ENCODE measurements around the gene PLEKHG3. TPM values are rescaled to one million over a fixed set of nuclear protein-coding genes. Genes with fewer than 3 reads are reported as not detected.
A peak's percentile ranks its signal among the peaks of the same experiment; 100 is the strongest.

PLEKHG3 gene
- total RNA-seq, 1 experiment from 2014 or later = 59.3 TPM

DNA sequence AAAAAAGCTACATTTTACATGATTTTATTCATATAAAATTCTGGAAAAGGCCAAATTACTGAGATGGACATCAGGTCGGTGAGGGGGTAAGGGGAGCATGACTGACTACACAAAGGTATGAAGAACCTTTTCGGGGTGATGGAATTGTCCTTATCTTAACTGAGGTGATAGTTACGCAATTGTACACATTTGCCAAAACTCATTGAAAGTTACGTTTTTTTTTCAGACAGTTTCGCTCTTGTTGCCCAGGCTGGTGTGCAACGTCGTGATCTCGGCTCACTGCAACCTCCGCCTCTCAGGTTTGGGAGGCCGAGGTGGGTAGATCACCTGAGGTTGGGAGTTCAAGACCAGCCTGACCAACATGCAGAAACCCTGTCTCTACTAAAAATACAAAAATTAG, 29.4 kb upstream of the PLEKHG3 start:
- Histone ChIP-seq H3F3A (ENCODE audit: insufficient read depth, low read depth) (peaks cover 33% of the 10 kb centered on the region; the same call in 1 of the 2 replicates), H3K79me2 (ENCODE audit: low read depth) (no peaks in the 10 kb centered on the region), H3K4me1 (replicated peaks; ENCODE audit: insufficient read depth) (peaks cover 34% of the 10 kb centered on the region), H2AFZ (no peak overlapping the region), H3K9me2 (ENCODE audit: insufficient read depth) (no peaks in the 10 kb centered on the region), H3K4me2 (peak overlapping the region; percentile 33), H4K20me1 (ENCODE audit: insufficient read depth) (no peaks in the 10 kb centered on the region), H3K27me3 (ENCODE audit: insufficient read depth, low read depth) (no peaks in the 10 kb centered on the region), H3K4me3 (no peak overlapping the region), H3K9me3 (ENCODE audit: insufficient read depth, low read depth) (no peaks in the 10 kb centered on the region), H3K36me3 (ENCODE audit: low read depth) (no peaks in the 10 kb centered on the region), H3K27ac (no peak overlapping the region)
- intact Hi-C loops (cut with micrococcal nuclease; ENCODE audit: unreplicated experiment) = loop anchor here (5.0 kb wide), 2 partner anchors 217 to 237 kb away; partner anchors contain the start of gene CHURC1
- DNase-seq = no peak
- CTCF ChIA-PET = interaction anchor here (0.6 to 0.8 kb wide), 3 partner anchors 59 to 188 kb away, joined by 3 to 10 read pairs (median 5); no protein-coding TSS in a partner anchor
- TF ChIP-seq EZH2 (IDR thresholded peaks at IDR 0.05; ENCODE audit: low read depth) = no peak
- BruUV-seq (replicated peaks) = no TSS peak
- POLR2A ChIA-PET (ENCODE audit: unreplicated experiment) = interaction anchor here (0.6 kb wide), 1 partner anchor 48 kb away, joined by 5 read pairs; no protein-coding TSS in a partner anchor

DNA sequence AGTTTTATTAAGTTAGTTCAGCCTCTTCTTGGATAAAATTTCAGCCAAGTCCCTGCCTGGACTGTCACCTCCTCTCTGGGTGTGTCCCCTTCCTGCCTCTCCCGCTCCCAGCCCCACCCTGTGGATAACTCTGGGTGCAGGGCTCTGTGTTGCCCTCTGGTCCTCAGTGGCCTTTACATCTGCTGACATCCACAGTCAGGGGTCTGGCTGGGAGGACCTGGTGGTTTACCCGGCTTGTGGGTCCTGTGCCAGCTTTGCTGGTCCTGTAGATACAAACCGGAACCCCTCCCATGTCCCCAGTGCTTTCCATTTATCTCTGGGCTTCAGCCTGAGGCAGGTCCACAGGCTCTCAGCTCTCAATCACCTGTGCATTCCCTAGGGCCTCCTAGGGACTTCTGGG, 28.9 kb upstream of the PLEKHG3 start:
- H2AFZ ChIP-seq = no peak overlapping the region
- no peaks in the 10 kb centered on the region for H3K9me2 ChIP-seq (ENCODE audit: insufficient read depth)
- no peaks in the 10 kb centered on the region for H3K9me3 ChIP-seq (ENCODE audit: insufficient read depth, low read depth)
- H3K4me2 ChIP-seq = peak overlapping the region; percentile 33
- H3K4me3 ChIP-seq = no peak overlapping the region
- intact Hi-C loops (cut with micrococcal nuclease; ENCODE audit: unreplicated experiment) = no loop called here
- H3F3A ChIP-seq (ENCODE audit: insufficient read depth, low read depth) = peaks cover 38% of the 10 kb centered on the region; the same call in 1 of the 2 replicates
- H3K27ac ChIP-seq = no peak overlapping the region
- no peak for TF ChIP-seq EZH2 (IDR thresholded peaks at IDR 0.05; ENCODE audit: low read depth)
- TF ChIP-seq, protein P1, sequence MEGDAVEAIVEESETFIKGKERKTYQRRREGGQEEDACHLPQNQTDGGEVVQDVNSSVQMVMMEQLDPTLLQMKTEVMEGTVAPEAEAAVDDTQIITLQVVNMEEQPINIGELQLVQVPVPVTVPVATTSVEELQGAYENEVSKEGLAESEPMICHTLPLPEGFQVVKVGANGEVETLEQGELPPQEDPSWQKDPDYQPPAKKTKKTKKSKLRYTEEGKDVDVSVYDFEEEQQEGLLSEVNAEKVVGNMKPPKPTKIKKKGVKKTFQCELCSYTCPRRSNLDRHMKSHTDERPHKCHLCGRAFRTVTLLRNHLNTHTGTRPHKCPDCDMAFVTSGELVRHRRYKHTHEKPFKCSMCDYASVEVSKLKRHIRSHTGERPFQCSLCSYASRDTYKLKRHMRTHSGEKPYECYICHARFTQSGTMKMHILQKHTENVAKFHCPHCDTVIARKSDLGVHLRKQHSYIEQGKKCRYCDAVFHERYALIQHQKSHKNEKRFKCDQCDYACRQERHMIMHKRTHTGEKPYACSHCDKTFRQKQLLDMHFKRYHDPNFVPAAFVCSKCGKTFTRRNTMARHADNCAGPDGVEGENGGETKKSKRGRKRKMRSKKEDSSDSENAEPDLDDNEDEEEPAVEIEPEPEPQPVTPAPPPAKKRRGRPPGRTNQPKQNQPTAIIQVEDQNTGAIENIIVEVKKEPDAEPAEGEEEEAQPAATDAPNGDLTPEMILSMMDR (conservative IDR thresholded peaks at IDR 0.05) = no peak
- no peaks in the 10 kb centered on the region for H3K36me3 ChIP-seq (ENCODE audit: low read depth)
- ChIA-PET POLR2A (ENCODE audit: unreplicated experiment) (interaction anchor here (0.6 kb wide), 1 partner anchor 236 kb away, joined by 4 read pairs; no protein-coding TSS in a partner anchor), CTCF (no interaction called here)
- no peaks in the 10 kb centered on the region for H3K27me3 ChIP-seq (ENCODE audit: insufficient read depth, low read depth)
- peaks cover 39% of the 10 kb centered on the region for H3K4me1 ChIP-seq (replicated peaks; ENCODE audit: insufficient read depth)
- DNase-seq = no peak
- H4K20me1 ChIP-seq (ENCODE audit: insufficient read depth) = no peaks in the 10 kb centered on the region
- BruUV-seq (replicated peaks) = no TSS peak
- no peaks in the 10 kb centered on the region for H3K79me2 ChIP-seq (ENCODE audit: low read depth)

DNA sequence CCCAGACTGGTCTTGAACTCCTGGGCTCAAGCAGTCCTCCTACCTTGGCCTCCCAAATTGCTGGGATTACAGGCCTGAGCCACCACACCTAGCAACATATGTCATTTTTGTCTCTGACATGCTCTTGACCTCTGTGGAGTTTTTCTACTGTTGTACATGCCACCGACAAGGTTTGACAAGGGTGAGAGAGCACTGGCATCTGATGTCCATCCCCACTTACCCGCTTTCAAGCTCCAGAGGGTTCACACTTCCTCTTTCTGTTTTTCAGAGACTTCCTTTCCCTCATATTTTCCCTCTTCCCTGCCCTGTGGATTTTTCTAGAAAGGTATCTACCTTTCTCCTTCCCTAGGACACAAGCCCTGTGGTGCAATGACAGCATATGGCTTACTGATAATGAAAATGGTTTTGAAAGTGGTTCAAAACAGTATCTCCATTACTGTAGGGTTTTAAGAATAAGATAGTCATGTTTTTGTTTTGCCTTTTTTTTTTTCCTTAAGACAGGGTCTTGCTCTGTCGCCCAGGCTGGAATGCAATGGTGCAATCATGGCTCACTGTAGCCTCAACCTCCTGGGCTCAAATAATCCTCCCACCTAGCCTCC, 27.7 kb upstream of the PLEKHG3 start:
- no peaks in the 10 kb centered on the region for H3K27me3 ChIP-seq (ENCODE audit: insufficient read depth, low read depth)
- no peaks in the 10 kb centered on the region for H3K36me3 ChIP-seq (ENCODE audit: low read depth)
- H2AFZ ChIP-seq = no peak overlapping the region
- TF ChIP-seq, protein P1 (conservative IDR thresholded peaks at IDR 0.05) = no peak
- TF ChIP-seq EZH2 (IDR thresholded peaks at IDR 0.05; ENCODE audit: low read depth) = no peak
- H3K9me2 ChIP-seq (ENCODE audit: insufficient read depth) = no peaks in the 10 kb centered on the region
- H3K4me3 ChIP-seq = no peak overlapping the region
- H3K27ac ChIP-seq = no peak overlapping the region
- H3K79me2 ChIP-seq (ENCODE audit: low read depth) = no peaks in the 10 kb centered on the region
- no TSS peak for BruUV-seq (replicated peaks)
- H4K20me1 ChIP-seq (ENCODE audit: insufficient read depth) = no peaks in the 10 kb centered on the region
- ChIA-PET POLR2A (ENCODE audit: unreplicated experiment) (no interaction called here), CTCF (interaction anchor here (0.7 kb wide), 1 partner anchor 52 kb away, joined by 3 read pairs; no protein-coding TSS in a partner anchor)
- peaks cover 41% of the 10 kb centered on the region for H3K4me1 ChIP-seq (replicated peaks; ENCODE audit: insufficient read depth)
- DNase-seq = no peak
- H3K9me3 ChIP-seq (ENCODE audit: insufficient read depth, low read depth) = no peaks in the 10 kb centered on the region
- H3K4me2 ChIP-seq = no peak overlapping the region
- intact Hi-C loops (cut with micrococcal nuclease; ENCODE audit: unreplicated experiment) = no loop called here
- peaks cover 40% of the 10 kb centered on the region; the same call in 1 of the 2 replicates for H3F3A ChIP-seq (ENCODE audit: insufficient read depth, low read depth)
